Renal cortical epithelial cell (primary cell): ENCODE results near the gene PGGHG. TPM values are rescaled to one million over a fixed set of nuclear protein-coding genes. Genes with fewer than 3 reads are reported as not detected.
"Not testable (repeated sequence)": the region's sequence is repeated elsewhere in the genome, so short reads cannot be mapped to it uniquely, and the experiment has no call there.

Source experiments
- DNase-seq: peaks from one replicate; pipeline ENCODE4 v3.0.0-alpha.2; 2011; ENCODE audit warnings: low read depth
- total RNA-seq: library from RNA; depleted of rRNA; stranded (reverse); fragments of >200 nt; gene quantifications from 2 replicates; pipeline ENCODE4 v1.2.3, GENCODE V29; 2014

The PGGHG gene
- 8.8 and 12.9 TPM in 2 replicates for total RNA-seq

GRCh38 chr11:288478-289397 is at the start of gene PGGHG:
TSS of gene PGGHG (plus strand) at chr11:289126. CDS start at chr11:289817, 691 bp downstream.
- DNase-seq: no peak

GRCh38 chr11:240315-240714 is 48.6 kb upstream of the PGGHG start:
- no peak for DNase-seq

GRCh38 chr11:241634-242033 is 47.3 kb upstream of the PGGHG start:
- DNase-seq: no peak

GRCh38 chr11:244376-244775 is 44.5 kb upstream of the PGGHG start:
- DNase-seq: peak; percentile 75

GRCh38 chr11:249062-249461 is 39.9 kb upstream of the PGGHG start:
- DNase-seq: no peak

- DNase-seq: no peak
Observed at GRCh38 chr11:250274-250673, 38.7 kb upstream of the PGGHG start.

GRCh38 chr11:250740-251299 is 38.1 kb upstream of the PGGHG start:
- peak; percentile 36 for DNase-seq

GRCh38 chr11:251550-251949 is 37.4 kb upstream of the PGGHG start:
- DNase-seq: no peak

- no peak for DNase-seq
Observed at GRCh38 chr11:252666-253065, 36.3 kb upstream of the PGGHG start.

- DNase-seq: no peak
Observed at GRCh38 chr11:253160-253885, 35.6 kb upstream of the PGGHG start.

GRCh38 chr11:253886-254270 is 35.0 kb upstream of the PGGHG start:
- no peak for DNase-seq

GRCh38 chr11:255176-255575 is 33.8 kb upstream of the PGGHG start:
- no peak for DNase-seq

- DNase-seq: no peak
Observed at GRCh38 chr11:255816-256215, 33.1 kb upstream of the PGGHG start.

GRCh38 chr11:256952-257737 is 31.8 kb upstream of the PGGHG start:
- DNase-seq: no peak

GRCh38 chr11:257766-258493 is 31.0 kb upstream of the PGGHG start:
- DNase-seq: no peak

- no peak for DNase-seq
Observed at GRCh38 chr11:259413-259812, 29.5 kb upstream of the PGGHG start.

- DNase-seq: no peak
Observed at GRCh38 chr11:261624-262023, 27.3 kb upstream of the PGGHG start.

GRCh38 chr11:266676-267439 is 22.1 kb upstream of the PGGHG start:
- no peak for DNase-seq

GRCh38 chr11:267491-267994 is 21.4 kb upstream of the PGGHG start:
- no peak for DNase-seq

GRCh38 chr11:268716-269145 is 20.2 kb upstream of the PGGHG start:
- not testable (repeated sequence) for DNase-seq
